Glutamatergic neuron (in vitro differentiated cells): ENCODE results near the gene RHCE. TPM values are rescaled to one million over a fixed set of nuclear protein-coding genes. Genes with fewer than 3 reads are reported as not detected.
"Not testable (repeated sequence)": the region's sequence is repeated elsewhere in the genome, so short reads cannot be mapped to it uniquely, and the experiment has no call there.

Experiments used
- DNase-seq: peaks from one replicate; pipeline ENCODE4 v3.0.0; 2022
- H3K27ac Mint-ChIP-seq: one replicate; pipeline ENCODE4 v1.8.0; 2020; ENCODE audit warnings: mild to moderate bottlenecking, mixed read lengths, inconsistent platforms; ENCODE audit not compliant: unreplicated experiment
- H3K27me3 Mint-ChIP-seq: one replicate; pipeline ENCODE4 v1.8.0; 2020; ENCODE audit warnings: mild to moderate bottlenecking, moderate library complexity, mixed read lengths, inconsistent platforms; ENCODE audit not compliant: unreplicated experiment
- H3K36me3 Mint-ChIP-seq: one replicate; pipeline ENCODE4 v1.8.0; 2020; ENCODE audit warnings: mild to moderate bottlenecking, mixed read lengths, inconsistent platforms; ENCODE audit not compliant: unreplicated experiment
- H3K4me1 Mint-ChIP-seq: one replicate; pipeline ENCODE4 v1.8.0; 2020; ENCODE audit warnings: mild to moderate bottlenecking, low read depth, mixed read lengths, inconsistent platforms; ENCODE audit not compliant: unreplicated experiment
- H3K4me3 Mint-ChIP-seq: one replicate; pipeline ENCODE4 v1.8.0; 2020; ENCODE audit warnings: mild to moderate bottlenecking, mixed read lengths, inconsistent platforms; ENCODE audit not compliant: unreplicated experiment
- H3K9me3 Mint-ChIP-seq: one replicate; pipeline ENCODE4 v1.8.0; 2020; ENCODE audit warnings: mild to moderate bottlenecking, moderate library complexity, mixed read lengths, inconsistent platforms; ENCODE audit not compliant: unreplicated experiment
- CTCF ChIP-seq: fragments of 200-600 bp; sonication (generic); IDR thresholded peaks from one replicate; pipeline ENCODE4 v1.5.0; 2021; ENCODE audit not compliant: partially characterized antibody, unreplicated experiment
- total RNA-seq: library from RNA; stranded (reverse); fragmentation: NEBNext Ultra II Directional; extraction: Animal tissue kit (Norgen Biotek cat#: 25700); gene quantifications from one replicate; pipeline ENCODE4 v1.2.1, GENCODE V29; 2021; ENCODE audit not compliant: unreplicated experiment

Gene RHCE
- total RNA-seq, 1 donor from 2014 or later: 1.2 TPM

DNA sequence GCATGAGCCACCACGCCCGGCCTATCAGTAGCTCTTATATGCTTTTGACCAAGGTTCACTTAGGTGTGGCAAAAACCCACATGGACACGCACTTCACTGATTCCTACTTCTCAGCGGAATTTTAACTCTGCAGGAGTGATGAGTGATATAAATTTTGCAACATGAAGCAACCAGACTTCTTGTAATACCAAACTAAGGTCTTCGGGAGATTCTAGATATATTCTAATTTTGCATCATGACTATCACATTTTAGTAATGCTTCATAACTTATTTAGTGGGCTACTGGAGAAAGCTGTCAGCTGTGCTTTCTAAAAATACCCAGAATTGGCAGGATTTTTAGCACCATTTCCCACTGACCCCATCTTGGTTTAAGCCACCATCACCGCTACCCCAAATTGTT, 27.8 kb downstream of the RHCE start:
- H3K4me3 Mint-ChIP-seq: no peak overlapping the region
- H3K27ac Mint-ChIP-seq: no peak overlapping the region
- DNase-seq: no peak
- H3K9me3 Mint-ChIP-seq: no peaks in the 10 kb centered on the region
- no peak for TF ChIP-seq CTCF
- H3K27me3 Mint-ChIP-seq: no peaks in the 10 kb centered on the region
- H3K4me1 Mint-ChIP-seq: peaks cover 8% of the 10 kb centered on the region
- no peaks in the 10 kb centered on the region for H3K36me3 Mint-ChIP-seq

GRCh38 chr1:25389721-25390120, 30.9 kb downstream of the RHCE start:
- H3K4me1 Mint-ChIP-seq, H3K9me3 Mint-ChIP-seq, H3K27me3 Mint-ChIP-seq, DNase-seq, H3K27ac Mint-ChIP-seq, H3K4me3 Mint-ChIP-seq, H3K36me3 Mint-ChIP-seq: not testable (repeated sequence)

DNA sequence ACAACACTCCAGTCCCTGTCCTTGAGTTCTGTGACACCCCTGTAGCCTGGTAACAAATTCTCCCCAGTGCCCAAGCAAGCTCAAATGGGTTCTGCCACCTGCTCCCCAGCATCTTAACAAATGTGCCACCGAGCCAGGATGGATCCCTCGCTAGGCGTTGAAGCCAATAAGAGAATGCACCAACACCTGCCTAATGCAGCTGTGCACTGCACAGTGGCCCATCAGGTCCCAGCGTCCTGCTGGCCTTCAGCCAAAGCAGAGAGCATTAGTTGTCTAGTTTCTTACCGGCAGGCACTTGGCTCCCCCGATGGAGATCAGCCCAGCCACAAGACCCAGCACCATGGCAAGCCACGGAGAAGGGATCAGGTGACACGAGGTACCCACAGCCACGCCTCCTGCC, 31.9 kb downstream of the RHCE start:
- H3K9me3 Mint-ChIP-seq, H3K4me3 Mint-ChIP-seq, H3K27me3 Mint-ChIP-seq, H3K4me1 Mint-ChIP-seq, H3K36me3 Mint-ChIP-seq, H3K27ac Mint-ChIP-seq, DNase-seq: not testable (repeated sequence)

DNA sequence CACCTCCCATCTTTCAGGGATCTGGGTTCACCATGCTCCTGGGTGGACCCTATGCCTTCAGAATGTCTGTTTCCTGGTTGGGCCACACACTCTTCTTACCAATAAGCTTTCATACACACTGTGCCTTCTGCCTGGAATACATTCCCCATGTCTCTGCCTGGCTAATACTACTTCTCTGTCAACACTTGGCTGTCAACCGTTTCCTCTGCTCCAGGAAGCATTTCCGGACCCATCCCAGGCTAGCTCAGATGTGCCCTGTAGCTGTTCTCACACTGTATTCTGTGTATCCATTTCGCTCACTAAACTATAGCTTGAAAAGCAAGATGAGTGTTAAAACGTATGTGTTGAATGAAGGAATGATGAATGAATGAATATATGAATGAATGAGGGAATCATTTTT, 33.5 kb downstream of the RHCE start:
- H3K27ac Mint-ChIP-seq, H3K36me3 Mint-ChIP-seq, H3K9me3 Mint-ChIP-seq, DNase-seq, H3K4me3 Mint-ChIP-seq, H3K27me3 Mint-ChIP-seq, H3K4me1 Mint-ChIP-seq: not testable (repeated sequence)

GRCh38 chr1:25383875-25384274, 36.8 kb downstream of the RHCE start:
- not testable (repeated sequence) for H3K36me3 Mint-ChIP-seq, DNase-seq, H3K27me3 Mint-ChIP-seq, H3K4me1 Mint-ChIP-seq, H3K4me3 Mint-ChIP-seq, H3K9me3 Mint-ChIP-seq, H3K27ac Mint-ChIP-seq

- not testable (repeated sequence) for H3K9me3 Mint-ChIP-seq, H3K4me3 Mint-ChIP-seq
Observed at GRCh38 chr1:25383090-25383489, 37.5 kb downstream of the RHCE start.

GRCh38 chr1:25382543-25382942, 38.1 kb downstream of the RHCE start:
- H3K9me3 Mint-ChIP-seq, H3K27me3 Mint-ChIP-seq, H3K27ac Mint-ChIP-seq, DNase-seq, H3K36me3 Mint-ChIP-seq, H3K4me1 Mint-ChIP-seq, H3K4me3 Mint-ChIP-seq: not testable (repeated sequence)

More at GRCh38 chr1:25383090-25383489, 37.5 kb downstream of the RHCE start:
- not testable (repeated sequence) for DNase-seq, H3K27ac Mint-ChIP-seq, H3K36me3 Mint-ChIP-seq, H3K4me1 Mint-ChIP-seq, H3K27me3 Mint-ChIP-seq

DNA sequence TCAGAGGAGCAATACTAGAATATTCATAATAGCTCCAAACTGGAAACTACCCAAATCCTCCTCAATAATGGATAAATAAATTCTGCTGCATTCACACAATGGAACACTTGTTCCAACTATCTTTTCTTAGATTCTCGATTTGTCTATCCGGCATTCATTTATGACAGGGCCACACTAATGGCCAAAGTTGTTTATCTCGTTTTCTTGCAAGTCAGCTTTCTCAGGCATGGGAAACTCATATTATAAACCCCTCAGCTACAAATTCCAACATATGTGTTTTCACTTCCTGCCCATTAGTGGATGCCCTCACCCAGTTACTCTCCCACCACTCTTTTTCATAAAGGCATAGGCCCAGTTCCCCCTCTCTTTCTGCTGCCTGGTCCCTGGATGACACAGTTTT, 42.3 kb downstream of the RHCE start:
- not testable (repeated sequence) for H3K4me3 Mint-ChIP-seq, H3K4me1 Mint-ChIP-seq, H3K27ac Mint-ChIP-seq

DNA sequence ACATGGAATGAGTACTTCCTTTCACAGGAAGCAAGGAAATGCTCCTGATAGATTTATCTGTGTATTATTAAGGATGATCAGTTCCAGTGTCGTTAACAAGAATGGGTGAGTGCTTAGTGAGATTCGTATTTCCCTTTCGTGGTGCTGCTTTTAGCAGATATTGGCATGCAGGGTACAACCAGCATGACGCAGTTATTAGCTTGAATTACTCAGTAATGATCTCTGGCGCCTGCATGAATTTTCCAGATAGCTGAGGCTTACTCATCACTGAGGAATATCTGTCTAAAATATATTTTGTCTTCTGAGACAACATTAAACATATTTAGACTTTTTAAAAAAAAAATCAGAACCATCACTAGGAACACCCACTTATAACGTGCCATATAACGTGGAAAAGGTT, 48.9 kb downstream of the RHCE start:
- not testable (repeated sequence) for DNase-seq, H3K36me3 Mint-ChIP-seq, H3K27ac Mint-ChIP-seq, H3K4me3 Mint-ChIP-seq, H3K9me3 Mint-ChIP-seq, H3K27me3 Mint-ChIP-seq, H3K4me1 Mint-ChIP-seq

More for the DNA sequence above, 42.3 kb downstream of the RHCE start:
- not testable (repeated sequence) for H3K27me3 Mint-ChIP-seq, DNase-seq, H3K36me3 Mint-ChIP-seq, H3K9me3 Mint-ChIP-seq

GRCh38 chr1:25369691-25370271, 50.8 kb downstream of the RHCE start:
- not testable (repeated sequence) for H3K4me1 Mint-ChIP-seq, H3K27ac Mint-ChIP-seq, H3K4me3 Mint-ChIP-seq, DNase-seq, H3K36me3 Mint-ChIP-seq, H3K9me3 Mint-ChIP-seq, H3K27me3 Mint-ChIP-seq
